Measurements from ENCODE around the gene TMEM88.

TMEM88 gene

GRCh38 chr17:7864995-7865650, 10.3 kb downstream of the TMEM88 start:
- TF ChIP-seq CTCF (IDR thresholded peaks at IDR 0.05), result no peak
- Histone ChIP-seq H3K4me1 (ENCODE audit: control insufficient read depth in 1 of 2, insufficient read depth in 1 of 2, low read depth in 1 of 2, low read length in 1 of 2) (peaks cover 38 to 39% of the 10 kb centered on the region in 2 experiments), H3K9me3 (no peaks in the 10 kb centered on the region), H3K27me3 (no peaks in the 10 kb centered on the region), H3K27ac (no peak overlapping the region), H3K36me3 (no peaks in the 10 kb centered on the region), H3K4me3 (ENCODE audit: low read depth in 1 of 2, low read length in 1 of 2) (no peak overlapping the region)

GRCh38 chr17:7867881-7868329, 13.0 kb downstream of the TMEM88 start:
- Histone ChIP-seq H3K36me3 (no peaks in the 10 kb centered on the region), H3K9me3 (no peaks in the 10 kb centered on the region), H3K4me3 (ENCODE audit: low read depth in 1 of 2, low read length in 1 of 2) (peak overlapping the region; percentile 23 to 29), H3K27me3 (no peaks in the 10 kb centered on the region), H3K4me1 (ENCODE audit: control insufficient read depth in 1 of 2, insufficient read depth in 1 of 2, low read depth in 1 of 2, low read length in 1 of 2) (peaks cover 63 to 64% of the 10 kb centered on the region in 2 experiments), H3K27ac (peak overlapping the region; percentile 80)
- TF ChIP-seq CTCF (IDR thresholded peaks at IDR 0.05), result no peak

- H3K36me3 ChIP-seq, result no peaks in the 10 kb centered on the region
- no peak for TF ChIP-seq CTCF (IDR thresholded peaks at IDR 0.05)
- H3K4me3 ChIP-seq (ENCODE audit: low read depth in 1 of 2, low read length in 1 of 2), result no peak overlapping the region
- H3K27me3 ChIP-seq, result no peaks in the 10 kb centered on the region
- peak overlapping the region; percentile 36 for H3K27ac ChIP-seq
- peaks cover 46 to 49% of the 10 kb centered on the region in 2 experiments for H3K4me1 ChIP-seq (ENCODE audit: control insufficient read depth in 1 of 2, insufficient read depth in 1 of 2, low read depth in 1 of 2, low read length in 1 of 2)
- H3K9me3 ChIP-seq, result no peaks in the 10 kb centered on the region
Observed at GRCh38 chr17:7873051-7873450, 18.2 kb downstream of the TMEM88 start.

- Histone ChIP-seq H3K4me1 (ENCODE audit: control insufficient read depth in 1 of 2, insufficient read depth in 1 of 2, low read depth in 1 of 2, low read length in 1 of 2) (peaks cover 29 to 32% of the 10 kb centered on the region in 2 experiments), H3K4me3 (ENCODE audit: low read depth in 1 of 2, low read length in 1 of 2) (no peak overlapping the region), H3K9me3 (no peaks in the 10 kb centered on the region), H3K27me3 (no peaks in the 10 kb centered on the region), H3K27ac (peak overlapping the region; percentile 30), H3K36me3 (no peaks in the 10 kb centered on the region)
- no peak for TF ChIP-seq CTCF (IDR thresholded peaks at IDR 0.05)
Observed at GRCh38 chr17:7875804-7876370, 21.0 kb downstream of the TMEM88 start.

- H3K27ac ChIP-seq, result no peak overlapping the region
Observed at GRCh38 chr17:7878234-7878633, 23.4 kb downstream of the TMEM88 start.

More at GRCh38 chr17:7878234-7878633, 23.4 kb downstream of the TMEM88 start:
- Histone ChIP-seq H3K36me3 (no peaks in the 10 kb centered on the region), H3K27me3 (no peaks in the 10 kb centered on the region), H3K9me3 (no peaks in the 10 kb centered on the region), H3K4me1 (ENCODE audit: control insufficient read depth in 1 of 2, insufficient read depth in 1 of 2, low read depth in 1 of 2, low read length in 1 of 2) (peaks cover 28 to 32% of the 10 kb centered on the region in 2 experiments), H3K4me3 (ENCODE audit: low read depth in 1 of 2, low read length in 1 of 2) (no peak overlapping the region)
- no peak for TF ChIP-seq CTCF (IDR thresholded peaks at IDR 0.05)
